ENCODE measurements around the gene HMCES. TPM values are rescaled to one million over a fixed set of nuclear protein-coding genes. Genes with fewer than 3 reads are reported as not detected.

HMCES gene
- polyA plus RNA-seq, 3 donors: 11.9 to 23.0 (median 18.0) TPM

- Mint-ChIP-seq H3K4me3 (no peak overlapping the region), H3K27me3 (ENCODE audit: low read depth in 3 of 3) (peaks cover 0 to 4% (median 3%) of the 10 kb centered on the region in 3 donors), H3K27ac (no peak overlapping the region), H3K4me1 (peaks cover 31% of the 10 kb centered on the region), H3K9me3 (no peaks in the 10 kb centered on the region), H3K36me3 (peaks cover 3 to 12% of the 10 kb centered on the region in 2 donors)
- TF ChIP-seq CTCF (IDR thresholded peaks at IDR 0.05): no peak
- Histone ChIP-seq H3K9me3 (replicated peaks in 1 of 2; ENCODE audit: control insufficient read depth in 1 of 2, insufficient read depth in 1 of 2, low read length in 2 of 2) (no peaks in the 10 kb centered on the region), H3K27ac (ENCODE audit: low read depth in 1 of 2, low read length in 2 of 2) (no peak overlapping the region), H3K27me3 (ENCODE audit: control insufficient read depth in 2 of 2, insufficient read depth in 2 of 2, low read length in 2 of 2) (no peaks in the 10 kb centered on the region), H3K36me3 (replicated peaks in 1 of 2; ENCODE audit: control insufficient read depth in 1 of 2, insufficient read depth in 2 of 2, low read length in 2 of 2) (peaks cover 0 to under 1% of the 10 kb centered on the region in 2 donors), H3K4me3 (replicated peaks in 1 of 3; ENCODE audit: low read depth in 2 of 3, low read length in 3 of 3) (no peak overlapping the region), H3K79me2 (ENCODE audit: insufficient read depth, low read length) (peaks cover 70% of the 10 kb centered on the region), H4K20me1 (ENCODE audit: insufficient read depth, low read length) (no peaks in the 10 kb centered on the region), H3K4me2 (replicated peaks; ENCODE audit: extremely low read depth, low read length, poor library complexity, severe bottlenecking) (no peak overlapping the region), H3K9ac (ENCODE audit: insufficient read depth, low read length, poor library complexity, severe bottlenecking) (no peak overlapping the region), H2AFZ (ENCODE audit: insufficient read depth, low read depth, low read length, poor library complexity, severe bottlenecking) (no peak overlapping the region), H3K4me1 (ENCODE audit: control insufficient read depth in 1 of 2, insufficient read depth in 2 of 2, low read length in 2 of 2) (peaks cover 27 to 36% of the 10 kb centered on the region in 2 donors)
- DNase-seq: no peak
- intact Hi-C loops (cut with micrococcal nuclease): loop anchor here in 1 of 2 donors (5.0 kb wide), 1 partner anchor 64 kb away; the partner anchor contains the start of gene CNBP
These were observed 32.0 kb upstream of the HMCES start for GRCh38 chr3:129246636-129247035.

GRCh38 chr3:129248286-129248979, 30.2 kb upstream of the HMCES start:
- peak overlapping the region; percentile 97 for H3K9ac ChIP-seq (ENCODE audit: insufficient read depth, low read length, poor library complexity, severe bottlenecking)

More at GRCh38 chr3:129248286-129248979, 30.2 kb upstream of the HMCES start:
- Mint-ChIP-seq H3K27ac (peak overlapping the region; percentile 93 to 99 (median 97)), H3K36me3 (peaks cover 19 to 24% of the 10 kb centered on the region in 2 donors), H3K4me1 (peaks cover 31% of the 10 kb centered on the region), H3K4me3 (peak overlapping the region; percentile 92 to 95), H3K9me3 (no peaks in the 10 kb centered on the region), H3K27me3 (ENCODE audit: low read depth in 3 of 3) (peaks cover 0 to 4% (median 3%) of the 10 kb centered on the region in 3 donors)
- Histone ChIP-seq H3K9me3 (replicated peaks in 1 of 2; ENCODE audit: control insufficient read depth in 1 of 2, insufficient read depth in 1 of 2, low read length in 2 of 2) (no peaks in the 10 kb centered on the region), H4K20me1 (ENCODE audit: insufficient read depth, low read length) (peaks cover 11% of the 10 kb centered on the region), H3K27me3 (ENCODE audit: control insufficient read depth in 2 of 2, insufficient read depth in 2 of 2, low read length in 2 of 2) (no peaks in the 10 kb centered on the region), H3K36me3 (replicated peaks in 1 of 2; ENCODE audit: control insufficient read depth in 1 of 2, insufficient read depth in 2 of 2, low read length in 2 of 2) (peaks cover 16 to 19% of the 10 kb centered on the region in 2 donors), H2AFZ (ENCODE audit: insufficient read depth, low read depth, low read length, poor library complexity, severe bottlenecking) (peak overlapping the region; percentile 93), H3K4me1 (ENCODE audit: control insufficient read depth in 1 of 2, insufficient read depth in 2 of 2, low read length in 2 of 2) (peaks cover 27 to 36% of the 10 kb centered on the region in 2 donors), H3K4me2 (replicated peaks; ENCODE audit: extremely low read depth, low read length, poor library complexity, severe bottlenecking) (peak overlapping the region; percentile 97), H3K27ac (ENCODE audit: low read depth in 1 of 2, low read length in 2 of 2) (peak overlapping the region; percentile 74 to 97), H3K4me3 (replicated peaks in 1 of 3; ENCODE audit: low read depth in 2 of 3, low read length in 3 of 3) (peak overlapping the region; percentile 70 to 94 (median 94)), H3K79me2 (ENCODE audit: insufficient read depth, low read length) (peaks cover 80% of the 10 kb centered on the region)
- WGBS (ENCODE audit: insufficient coverage): 71% methylated on average over 14 of the region's 21 CpGs
- no peak for TF ChIP-seq CTCF (IDR thresholded peaks at IDR 0.05)
- no peak for DNase-seq
- intact Hi-C loops (cut with micrococcal nuclease): loop anchor here in 1 of 2 donors (2.0 to 5.0 kb wide), 2 partner anchors 66 to 86 kb away; partner anchors contain the start of gene CNBP

All from CD14-positive monocyte (primary cell).